Measurements from ENCODE around the gene CATSPERE.
A peak's percentile ranks its signal among the peaks of the same experiment; 100 is the strongest.

Gene CATSPERE

DNA sequence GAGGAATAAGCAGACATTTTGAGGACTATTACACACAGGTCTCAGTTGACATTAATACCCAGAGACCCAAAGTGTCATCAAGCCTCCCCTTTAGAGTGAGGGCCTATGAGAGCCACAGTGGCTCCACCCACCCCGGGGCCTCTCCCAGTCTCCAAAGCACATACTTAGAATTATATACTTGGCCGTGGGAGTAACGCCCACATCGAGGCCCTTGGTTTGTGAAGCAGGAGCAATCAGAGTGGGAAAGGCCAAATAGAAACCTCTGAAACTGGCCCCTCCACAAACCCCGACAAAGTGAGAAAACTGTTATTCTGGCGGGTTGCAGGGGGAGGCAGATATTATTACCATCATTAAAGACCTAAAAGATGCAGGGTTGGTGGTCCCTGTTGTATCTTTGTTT is 184.8 kb downstream of the CATSPERE start:
- H3K27me3 ChIP-seq (ENCODE audit: control insufficient read depth, insufficient read depth, low read length), result no peaks in the 10 kb centered on the region
- no peak for DNase-seq (ENCODE audit: low read depth, low spot score)
- no peaks in the 10 kb centered on the region for H3K36me3 ChIP-seq (ENCODE audit: control insufficient read depth, insufficient read depth, low read length)
- H3K4me3 ChIP-seq (ENCODE audit: low read length), result no peak overlapping the region
- WGBS (ENCODE audit: insufficient coverage, insufficient read length), result no CpG with 5 or more reads among the region's 6 CpGs
- H3K27ac ChIP-seq (ENCODE audit: low read length), result no peak overlapping the region
- no peaks in the 10 kb centered on the region for H3K4me1 ChIP-seq (ENCODE audit: control insufficient read depth, insufficient read depth, low read length)
- no peaks in the 10 kb centered on the region for H3K9me3 ChIP-seq (ENCODE audit: control insufficient read depth, insufficient read depth, low read length)

DNA sequence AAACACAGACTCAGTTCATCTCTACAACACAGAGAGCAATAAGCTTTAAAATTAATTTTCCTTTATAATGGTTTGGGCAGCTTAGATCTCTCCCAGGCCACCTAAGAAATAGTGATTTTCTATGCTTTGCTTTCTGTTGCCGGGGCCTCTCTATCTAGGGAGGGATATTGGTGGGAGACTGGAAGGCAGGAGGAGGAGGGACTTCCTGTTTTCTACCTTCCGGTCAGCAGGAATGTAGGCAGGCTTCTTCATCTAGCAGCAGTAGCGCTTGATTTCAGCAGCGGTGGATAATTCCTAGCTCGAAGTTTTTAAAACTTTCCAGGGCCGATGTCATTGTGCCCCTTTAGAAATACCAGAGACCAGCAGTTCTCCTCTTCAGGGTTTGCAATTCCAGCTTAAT is 186.7 kb downstream of the CATSPERE start:
- Histone ChIP-seq H3K4me3 (ENCODE audit: low read length) (no peak overlapping the region), H3K4me1 (ENCODE audit: control insufficient read depth, insufficient read depth, low read length) (peaks cover 6% of the 10 kb centered on the region; the same call in 1 of the 2 replicates), H3K27ac (ENCODE audit: low read length) (no peak overlapping the region), H3K36me3 (ENCODE audit: control insufficient read depth, insufficient read depth, low read length) (no peaks in the 10 kb centered on the region), H3K27me3 (ENCODE audit: control insufficient read depth, insufficient read depth, low read length) (no peaks in the 10 kb centered on the region), H3K9me3 (ENCODE audit: control insufficient read depth, insufficient read depth, low read length) (no peaks in the 10 kb centered on the region)
- no peak for DNase-seq (ENCODE audit: low read depth, low spot score)
- WGBS (ENCODE audit: insufficient coverage, insufficient read length), result no CpG with 5 or more reads among the region's 6 CpGs

DNA sequence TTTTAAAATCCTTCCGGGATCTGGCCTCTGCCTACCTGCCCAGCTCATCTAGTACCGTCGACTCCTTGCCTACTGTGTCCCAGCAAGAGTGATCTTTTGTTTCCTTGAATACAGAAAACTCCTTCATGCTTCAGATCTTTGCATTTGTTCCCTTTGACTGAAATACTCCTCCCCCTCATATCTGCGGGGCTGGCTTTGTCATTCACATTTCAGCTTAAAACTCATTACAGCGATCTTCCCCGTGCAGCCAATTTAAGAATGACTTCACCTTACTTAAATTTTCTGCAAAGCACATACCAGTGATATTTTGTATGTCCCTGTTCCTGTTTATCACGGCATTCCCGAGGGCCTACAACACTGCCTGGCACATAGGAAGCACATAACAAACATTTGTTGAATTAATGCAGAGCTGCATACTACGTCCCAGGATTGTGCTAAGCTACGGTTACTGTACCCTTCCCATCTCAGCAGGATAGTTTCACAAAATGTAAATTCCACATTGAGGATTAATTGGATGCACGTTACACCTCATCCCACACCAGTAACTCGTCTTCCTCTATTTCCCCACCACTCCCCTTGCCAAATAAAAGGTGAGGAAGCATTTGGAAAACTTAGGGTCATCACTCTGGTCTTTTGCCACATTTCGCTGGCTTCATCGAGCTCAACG is 191.0 kb downstream of the CATSPERE start:
- whole genome bisulfite sequencing (ENCODE audit: insufficient coverage, insufficient read length), result no CpG with 5 or more reads among the region's 15 CpGs
- no peak for DNase-seq (ENCODE audit: low read depth, low spot score)
- no peaks in the 10 kb centered on the region for H3K36me3 ChIP-seq (ENCODE audit: control insufficient read depth, insufficient read depth, low read length)
- H3K4me3 ChIP-seq (ENCODE audit: low read length), result peak overlapping the region; percentile 28; the same call in 1 of the 2 replicates
- peaks cover 6% of the 10 kb centered on the region; the same call in 1 of the 2 replicates for H3K4me1 ChIP-seq (ENCODE audit: control insufficient read depth, insufficient read depth, low read length)
- no peaks in the 10 kb centered on the region for H3K27me3 ChIP-seq (ENCODE audit: control insufficient read depth, insufficient read depth, low read length)
- no peaks in the 10 kb centered on the region for H3K9me3 ChIP-seq (ENCODE audit: control insufficient read depth, insufficient read depth, low read length)
- H3K27ac ChIP-seq (ENCODE audit: low read length), result peak overlapping the region; percentile 40

DNA sequence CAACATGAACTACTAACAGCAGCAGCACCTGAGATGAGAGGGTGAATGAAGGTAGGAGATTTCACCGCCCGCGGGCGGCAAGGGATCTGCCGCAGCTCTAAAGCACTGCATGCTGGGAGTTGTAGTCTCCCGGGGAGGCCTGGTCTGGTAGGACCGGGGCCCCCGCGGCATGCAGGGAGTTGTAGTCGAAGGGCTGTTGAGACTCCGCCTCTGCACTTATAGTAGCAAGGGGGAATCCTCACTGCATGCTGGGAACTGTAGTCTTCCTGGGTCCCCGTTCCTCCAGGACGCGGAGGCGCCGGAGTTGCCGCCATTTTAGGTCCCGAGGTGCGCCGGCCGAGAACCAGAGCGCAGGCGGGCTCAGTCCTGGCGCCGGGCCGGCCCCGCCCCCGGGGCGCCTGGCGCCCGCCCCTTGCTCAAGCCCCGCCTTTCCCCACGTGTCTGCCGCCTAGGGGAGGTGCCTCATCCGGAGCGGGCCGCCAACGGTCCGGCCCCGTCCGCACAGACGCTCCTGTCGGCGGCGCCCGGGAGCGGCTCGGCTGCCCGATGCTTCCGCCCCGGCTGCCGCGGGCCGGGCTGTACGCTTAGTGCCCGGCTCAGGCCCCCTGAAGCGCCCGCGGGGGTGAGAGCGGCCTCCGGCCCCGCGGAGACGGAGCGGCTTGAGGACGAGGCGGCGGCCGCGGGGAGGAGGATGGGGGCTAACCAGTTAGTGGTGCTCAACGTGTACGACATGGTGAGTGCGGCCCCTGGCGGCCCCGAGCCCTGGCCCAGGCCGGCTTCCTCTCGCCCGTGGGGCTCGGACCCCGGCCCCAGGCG is 191.8 kb downstream of the CATSPERE start, which contains the start of gene DESI2:
DESI2 (plus strand) TSS at position 504 of the 816 bp plus-strand sequence; CDS start at position 692, 188 bp downstream.
- Histone ChIP-seq H3K36me3 (ENCODE audit: control insufficient read depth, insufficient read depth, low read length) (no peaks in the 10 kb centered on the region), H3K4me3 (ENCODE audit: low read length) (peak within 1 kb of the TSS; percentile 86), H3K27ac (ENCODE audit: low read length) (peak within 1 kb of the TSS; percentile 40), H3K9me3 (ENCODE audit: control insufficient read depth, insufficient read depth, low read length) (no peaks in the 10 kb centered on the region), H3K27me3 (ENCODE audit: control insufficient read depth, insufficient read depth, low read length) (no peaks in the 10 kb centered on the region), H3K4me1 (ENCODE audit: control insufficient read depth, insufficient read depth, low read length) (peaks cover 6% of the 10 kb centered on the region; the same call in 1 of the 2 replicates)
- peak; percentile 97 for DNase-seq (ENCODE audit: low read depth, low spot score)
- WGBS (ENCODE audit: insufficient coverage, insufficient read length), result no CpG with 5 or more reads among the region's 81 CpGs

DNA sequence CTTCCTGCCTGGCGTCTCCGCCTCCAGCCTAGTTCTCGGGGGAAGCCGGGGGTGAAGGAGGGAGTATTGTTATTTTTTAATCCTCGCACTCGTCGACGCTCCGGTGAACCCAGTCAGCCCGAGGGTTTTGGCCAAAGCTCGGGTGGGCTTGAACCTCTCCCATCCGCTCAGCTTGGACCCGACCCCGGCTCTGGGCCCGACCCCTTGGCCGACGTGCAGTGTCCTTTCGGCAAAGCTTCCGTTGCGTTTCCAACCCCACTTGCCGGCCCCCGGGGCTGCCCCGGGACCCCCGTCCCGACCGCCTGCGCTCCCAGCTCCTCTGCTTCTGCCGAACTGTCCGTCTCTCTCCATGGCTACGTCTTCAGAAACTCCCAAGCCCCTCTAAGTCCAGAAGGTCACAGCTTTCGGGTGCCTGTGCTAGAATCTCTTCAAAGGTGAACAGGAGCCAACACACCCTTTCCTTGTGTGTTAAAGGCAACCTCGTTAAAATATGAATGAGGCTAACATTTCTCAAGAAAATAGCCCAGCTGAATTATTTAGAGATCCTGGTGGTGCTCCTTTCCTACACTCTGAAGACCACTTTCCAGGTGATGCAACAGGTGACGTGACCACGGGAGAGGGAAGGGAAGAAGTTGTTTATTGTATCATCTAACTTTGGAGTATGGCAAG is 192.5 kb downstream of the CATSPERE start:
- no CpG with 5 or more reads among the region's 34 CpGs for WGBS (ENCODE audit: insufficient coverage, insufficient read length)

DNA sequence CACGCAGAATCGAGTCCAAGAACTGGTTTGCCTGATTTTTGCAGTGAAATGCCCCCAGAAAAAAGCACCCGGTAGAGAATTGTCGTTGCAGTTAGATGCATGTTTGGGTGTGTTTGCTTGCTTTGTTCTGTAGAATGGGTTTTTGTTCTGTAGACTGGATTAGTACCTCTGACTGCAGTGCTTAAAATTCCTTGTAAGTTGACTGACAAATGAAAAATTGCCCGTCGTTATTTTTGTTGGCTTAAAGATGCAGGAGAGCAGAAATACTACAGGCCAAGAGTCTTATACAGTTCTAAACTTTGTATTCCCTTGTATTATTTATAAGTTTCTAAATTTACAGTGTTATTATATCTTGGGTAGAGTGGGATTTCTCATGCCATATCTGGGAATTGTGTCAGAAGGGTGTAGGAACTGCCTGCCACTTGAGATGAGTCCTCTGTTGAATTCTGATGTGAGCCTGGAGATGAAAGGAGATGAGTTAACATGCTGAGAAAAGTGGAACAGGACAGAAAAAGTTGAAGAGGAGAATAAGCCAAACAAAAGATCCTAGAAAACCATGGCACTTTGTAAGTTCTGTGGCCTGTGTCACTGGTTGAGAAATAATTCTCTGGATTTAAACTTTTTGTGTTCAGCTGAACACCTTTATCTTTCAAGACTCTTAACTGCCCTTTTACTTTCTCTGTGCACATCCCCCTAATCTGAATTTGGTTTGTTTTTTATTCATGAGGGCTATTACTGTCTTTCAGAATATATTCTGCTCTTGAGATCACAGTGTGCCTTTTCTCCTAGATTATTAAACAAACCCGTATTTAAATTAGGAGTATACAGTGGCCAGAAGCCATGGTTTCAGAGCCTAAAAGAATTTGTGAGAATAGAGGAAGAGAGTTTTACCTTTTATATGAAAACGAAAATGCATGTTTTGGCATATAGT is 193.3 kb downstream of the CATSPERE start:
- Histone ChIP-seq H3K36me3 (ENCODE audit: control insufficient read depth, insufficient read depth, low read length) (no peaks in the 10 kb centered on the region), H3K4me1 (ENCODE audit: control insufficient read depth, insufficient read depth, low read length) (peaks cover 6% of the 10 kb centered on the region; the same call in 1 of the 2 replicates), H3K27me3 (ENCODE audit: control insufficient read depth, insufficient read depth, low read length) (no peaks in the 10 kb centered on the region), H3K4me3 (ENCODE audit: low read length) (peak overlapping the region; percentile 86; the same call in 1 of the 2 replicates), H3K9me3 (ENCODE audit: control insufficient read depth, insufficient read depth, low read length) (no peaks in the 10 kb centered on the region), H3K27ac (ENCODE audit: low read length) (no peak overlapping the region)
- no peak for DNase-seq (ENCODE audit: low read depth, low spot score)
- no CpG with 5 or more reads among the region's 8 CpGs for WGBS (ENCODE audit: insufficient coverage, insufficient read length)

More for the DNA sequence above, 192.5 kb downstream of the CATSPERE start:
- Histone ChIP-seq H3K27ac (ENCODE audit: low read length) (no peak overlapping the region), H3K36me3 (ENCODE audit: control insufficient read depth, insufficient read depth, low read length) (no peaks in the 10 kb centered on the region), H3K9me3 (ENCODE audit: control insufficient read depth, insufficient read depth, low read length) (no peaks in the 10 kb centered on the region), H3K4me3 (ENCODE audit: low read length) (peak overlapping the region; percentile 86), H3K27me3 (ENCODE audit: control insufficient read depth, insufficient read depth, low read length) (no peaks in the 10 kb centered on the region), H3K4me1 (ENCODE audit: control insufficient read depth, insufficient read depth, low read length) (peaks cover 6% of the 10 kb centered on the region; the same call in 1 of the 2 replicates)
- DNase-seq (ENCODE audit: low read depth, low spot score), result no peak

DNA sequence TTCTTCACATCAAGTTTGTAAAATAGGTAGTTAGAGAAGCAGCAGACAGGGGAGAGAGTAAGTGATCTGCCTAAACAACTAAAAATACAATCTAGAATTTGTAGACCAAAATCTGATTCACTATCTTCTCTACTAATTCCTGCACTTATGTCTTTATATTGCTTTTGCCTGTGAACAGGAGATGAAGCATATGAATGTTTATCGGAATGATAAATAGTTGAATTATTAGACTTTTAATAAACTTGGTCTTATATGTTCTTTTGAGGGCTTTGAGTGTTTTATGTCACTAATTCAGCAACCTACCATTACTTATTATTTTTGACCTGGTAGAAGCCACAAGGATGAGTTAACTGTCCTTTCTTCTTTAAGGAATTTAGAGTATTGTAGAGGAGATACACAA is 194.1 kb downstream of the CATSPERE start:
- no peak overlapping the region for H3K27ac ChIP-seq (ENCODE audit: low read length)
- H3K4me1 ChIP-seq (ENCODE audit: control insufficient read depth, insufficient read depth, low read length), result peaks cover 6% of the 10 kb centered on the region; the same call in 1 of the 2 replicates
- DNase-seq (ENCODE audit: low read depth, low spot score), result no peak
- no peaks in the 10 kb centered on the region for H3K27me3 ChIP-seq (ENCODE audit: control insufficient read depth, insufficient read depth, low read length)
- H3K9me3 ChIP-seq (ENCODE audit: control insufficient read depth, insufficient read depth, low read length), result no peaks in the 10 kb centered on the region
- WGBS (ENCODE audit: insufficient coverage, insufficient read length), result no CpG with 5 or more reads among the region's 1 CpG
- H3K36me3 ChIP-seq (ENCODE audit: control insufficient read depth, insufficient read depth, low read length), result no peaks in the 10 kb centered on the region
- no peak overlapping the region for H3K4me3 ChIP-seq (ENCODE audit: low read length)

DNA sequence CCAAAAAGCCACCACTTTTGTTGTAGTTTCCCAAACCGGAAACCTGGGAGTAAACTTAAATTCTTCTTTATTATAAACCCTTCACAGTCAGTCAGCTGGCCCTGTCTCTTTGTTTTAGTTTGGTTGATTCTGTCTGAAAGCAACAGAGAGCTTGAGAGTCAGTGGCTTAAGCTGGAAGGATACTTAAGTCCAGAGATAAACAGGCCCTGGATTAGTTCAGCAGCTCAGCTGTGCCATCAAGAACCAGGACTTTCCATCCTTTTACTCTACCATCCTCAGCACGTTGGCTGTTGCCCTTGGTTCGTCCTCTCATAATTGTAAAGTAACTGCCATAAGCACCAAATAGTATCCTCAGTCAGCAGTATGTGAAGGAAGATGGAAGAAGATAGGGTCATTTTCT is 196.3 kb downstream of the CATSPERE start:
- no peak overlapping the region for H3K27ac ChIP-seq (ENCODE audit: low read length)
- DNase-seq (ENCODE audit: low read depth, low spot score), result no peak
- H3K36me3 ChIP-seq (ENCODE audit: control insufficient read depth, insufficient read depth, low read length), result no peaks in the 10 kb centered on the region
- no peak overlapping the region for H3K4me3 ChIP-seq (ENCODE audit: low read length)
- H3K27me3 ChIP-seq (ENCODE audit: control insufficient read depth, insufficient read depth, low read length), result no peaks in the 10 kb centered on the region
- no CpG with 5 or more reads among the region's 3 CpGs for WGBS (ENCODE audit: insufficient coverage, insufficient read length)
- H3K9me3 ChIP-seq (ENCODE audit: control insufficient read depth, insufficient read depth, low read length), result no peaks in the 10 kb centered on the region
- no peaks in the 10 kb centered on the region; the same call in 1 of the 2 replicates for H3K4me1 ChIP-seq (ENCODE audit: control insufficient read depth, insufficient read depth, low read length)

DNA sequence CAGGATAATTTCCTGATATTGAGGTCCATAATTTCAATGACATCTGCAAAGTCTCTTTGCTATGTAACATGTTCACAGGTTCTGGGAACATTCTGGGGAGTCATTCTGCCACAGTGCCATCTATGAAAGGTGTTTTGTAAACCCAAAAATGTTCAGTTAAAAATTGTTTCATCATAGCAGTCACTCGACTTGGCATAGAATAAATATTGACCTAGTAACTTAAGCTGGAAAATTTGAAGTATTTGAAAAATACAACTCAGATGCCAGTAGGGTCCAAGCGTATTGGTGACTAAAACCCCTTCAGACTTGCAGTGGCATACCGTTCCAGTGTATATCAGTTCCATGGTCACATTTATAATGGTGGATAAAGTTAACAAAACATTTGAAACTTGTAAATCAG is 198.6 kb downstream of the CATSPERE start:
- no CpG with 5 or more reads among the region's 3 CpGs for WGBS (ENCODE audit: insufficient coverage, insufficient read length)
- no peaks in the 10 kb centered on the region for H3K27me3 ChIP-seq (ENCODE audit: control insufficient read depth, insufficient read depth, low read length)
- no peak for DNase-seq (ENCODE audit: low read depth, low spot score)
- no peaks in the 10 kb centered on the region for H3K36me3 ChIP-seq (ENCODE audit: control insufficient read depth, insufficient read depth, low read length)
- H3K9me3 ChIP-seq (ENCODE audit: control insufficient read depth, insufficient read depth, low read length), result no peaks in the 10 kb centered on the region
- H3K4me1 ChIP-seq (ENCODE audit: control insufficient read depth, insufficient read depth, low read length), result no peaks in the 10 kb centered on the region; the same call in 1 of the 2 replicates
- no peak overlapping the region for H3K27ac ChIP-seq (ENCODE audit: low read length)
- H3K4me3 ChIP-seq (ENCODE audit: low read length), result no peak overlapping the region

Data from iPS DF 6.9 (cell line).